ENCODE results near the gene SSBP2.

The SSBP2 gene

GRCh38 chr5:81469676-81470075 lies 281.2 kb downstream of the SSBP2 start:
- DNase-seq (ENCODE audit: low read depth): no peak
- TF ChIP-seq POLR2A (IDR thresholded peaks at IDR 0.05; ENCODE audit: extremely low read depth, insufficient read length): no peak
- no peak for TF ChIP-seq MYC (IDR thresholded peaks at IDR 0.05; ENCODE audit: low read depth, low read length)
- no peak for TF ChIP-seq CTCF (IDR thresholded peaks at IDR 0.05; ENCODE audit: low read depth, low read length)
- TF ChIP-seq MAX (IDR thresholded peaks at IDR 0.05; ENCODE audit: low read depth, low read length): no peak
- H3K4me3 ChIP-seq (ENCODE audit: low read depth, low read length): no peak overlapping the region

- TF ChIP-seq CTCF (IDR thresholded peaks at IDR 0.05; ENCODE audit: low read depth, low read length): no peak
- no peak for TF ChIP-seq MAX (IDR thresholded peaks at IDR 0.05; ENCODE audit: low read depth, low read length)
- no peak for TF ChIP-seq POLR2A (IDR thresholded peaks at IDR 0.05; ENCODE audit: extremely low read depth, insufficient read length)
- TF ChIP-seq MYC (IDR thresholded peaks at IDR 0.05; ENCODE audit: low read depth, low read length): no peak
- DNase-seq (ENCODE audit: low read depth): no peak
- no peak overlapping the region for H3K4me3 ChIP-seq (ENCODE audit: low read depth, low read length)
Observed at GRCh38 chr5:81450940-81451339, 300.0 kb downstream of the SSBP2 start.

GRCh38 chr5:81435023-81435422 lies 315.9 kb downstream of the SSBP2 start:
- H3K4me3 ChIP-seq (ENCODE audit: low read depth, low read length): no peak overlapping the region
- no peak for TF ChIP-seq MYC (IDR thresholded peaks at IDR 0.05; ENCODE audit: low read depth, low read length)
- no peak for DNase-seq (ENCODE audit: low read depth)

- no peak for DNase-seq (ENCODE audit: low read depth)
- no peak overlapping the region for H3K4me3 ChIP-seq (ENCODE audit: low read depth, low read length)
- TF ChIP-seq POLR2A (IDR thresholded peaks at IDR 0.05; ENCODE audit: extremely low read depth, insufficient read length): no peak
- TF ChIP-seq MYC (IDR thresholded peaks at IDR 0.05; ENCODE audit: low read depth, low read length): no peak
- no peak for TF ChIP-seq MAX (IDR thresholded peaks at IDR 0.05; ENCODE audit: low read depth, low read length)
- TF ChIP-seq CTCF (IDR thresholded peaks at IDR 0.05; ENCODE audit: low read depth, low read length): no peak
Observed at GRCh38 chr5:81429985-81430384, 320.9 kb downstream of the SSBP2 start.

- H3K4me3 ChIP-seq (ENCODE audit: low read depth, low read length): no peak overlapping the region
- no peak for DNase-seq (ENCODE audit: low read depth)
- TF ChIP-seq POLR2A (IDR thresholded peaks at IDR 0.05; ENCODE audit: extremely low read depth, insufficient read length) (no peak), MYC (IDR thresholded peaks at IDR 0.05; ENCODE audit: low read depth, low read length) (no peak), CTCF (IDR thresholded peaks at IDR 0.05; ENCODE audit: low read depth, low read length) (no peak), MAX (IDR thresholded peaks at IDR 0.05; ENCODE audit: low read depth, low read length) (no peak)
Observed at GRCh38 chr5:81429363-81429762, 321.5 kb downstream of the SSBP2 start.

GRCh38 chr5:81428861-81429260 lies 322.0 kb downstream of the SSBP2 start:
- H3K4me3 ChIP-seq (ENCODE audit: low read depth, low read length): no peak overlapping the region
- no peak for DNase-seq (ENCODE audit: low read depth)
- TF ChIP-seq MYC (IDR thresholded peaks at IDR 0.05; ENCODE audit: low read depth, low read length): no peak
- TF ChIP-seq CTCF (IDR thresholded peaks at IDR 0.05; ENCODE audit: low read depth, low read length): no peak
- TF ChIP-seq MAX (IDR thresholded peaks at IDR 0.05; ENCODE audit: low read depth, low read length): no peak
- no peak for TF ChIP-seq POLR2A (IDR thresholded peaks at IDR 0.05; ENCODE audit: extremely low read depth, insufficient read length)
